Liver (tissue), 9 donors: ENCODE data around the gene MARK2. TPM values are rescaled to one million over a fixed set of nuclear protein-coding genes. Genes with fewer than 3 reads are reported as not detected.

Experiments
- DNase-seq: peaks from one replicate; pipeline ENCODE4 v3.0.0-alpha.2; 2017; ENCODE audit warnings: low spot score
- H3K27ac ChIP-seq, 2 donors: one replicate each; pipeline ENCODE4 v1.7.0; 2013; ENCODE audit warnings: inconsistent platforms in 2 of 2, low read length in 2 of 2, control low read depth in 1 of 2, low read depth in 1 of 2, mild to moderate bottlenecking in 1 of 2
- H3K27me3 ChIP-seq, 4 donors: one replicate each; pipeline versions ENCODE4 v1.6.1 to v1.7.0; 2013; ENCODE audit warnings: low read length in 3 of 4, inconsistent platforms in 1 of 4, mild to moderate bottlenecking in 1 of 4, moderate library complexity in 1 of 4; ENCODE audit not compliant: control insufficient read depth in 4 of 4, insufficient read depth in 4 of 4
- H3K36me3 ChIP-seq, 4 donors: one replicate each; pipeline versions ENCODE4 v1.6.1 to v1.7.0; 2013; ENCODE audit warnings: low read length in 3 of 4, mild to moderate bottlenecking in 3 of 4, low read depth in 1 of 4, moderate library complexity in 1 of 4; ENCODE audit not compliant: control insufficient read depth in 4 of 4, insufficient read depth in 3 of 4
- H3K4me1 ChIP-seq, 4 donors: one replicate each; pipeline versions ENCODE4 v1.6.1 to v1.7.0; 2013; ENCODE audit warnings: low read length in 3 of 4, mild to moderate bottlenecking in 3 of 4, moderate library complexity in 1 of 4; ENCODE audit not compliant: control insufficient read depth in 4 of 4, insufficient read depth in 4 of 4
- H3K4me3 ChIP-seq, 3 donors: one replicate each; pipeline versions ENCODE4 v1.6.1 to v1.7.0; 2013; ENCODE audit warnings: low read length in 3 of 3, control low read depth in 1 of 3, low read depth in 1 of 3, mild to moderate bottlenecking in 1 of 3
- H3K9ac ChIP-seq, 2 donors: one replicate each; pipeline ENCODE4 v1.7.0; 2013; ENCODE audit warnings: low read length in 2 of 2, mild to moderate bottlenecking in 2 of 2, moderate library complexity in 2 of 2, control low read depth in 1 of 2, low read depth in 1 of 2
- H3K9me3 ChIP-seq, 4 donors: one replicate each; pipeline versions ENCODE4 v1.6.1 to v1.7.0; 2013; ENCODE audit warnings: low read length in 3 of 4; ENCODE audit not compliant: control insufficient read depth in 4 of 4
- ATF3 ChIP-seq: IDR thresholded peaks from 2 replicates; pipeline ENCODE4 v1.6.1; 2016; ENCODE audit warnings: antibody characterized with exemption
- CTCF ChIP-seq: fragments of 150-350 bp; IDR thresholded peaks from 2 replicates; pipeline ENCODE4 v1.5.1; 2017; ENCODE audit warnings: improper control_type of control experiment, low read depth, low read length; ENCODE audit not compliant: missing input control
- EGR1 ChIP-seq, 2 donors: IDR thresholded peaks; 2 replicates each; pipeline ENCODE4 v1.6.1; 2016 to 2018; ENCODE audit warnings: antibody characterized with exemption in 2 of 2, low read depth in 2 of 2
- FOXA1 ChIP-seq: IDR thresholded peaks from 2 replicates; pipeline ENCODE4 v1.6.1; 2016; ENCODE audit warnings: antibody characterized with exemption
- FOXA2 ChIP-seq: IDR thresholded peaks from 2 replicates; pipeline ENCODE4 v1.6.1; 2016; ENCODE audit warnings: antibody characterized with exemption
- GABPA ChIP-seq, 2 donors: IDR thresholded peaks in 1 of 2; conservative IDR thresholded peaks in 1 of 2; 2 replicates each; pipeline ENCODE4 v1.6.1; 2016; ENCODE audit warnings: antibody characterized with exemption in 2 of 2, mild to moderate bottlenecking in 1 of 2, moderate library complexity in 1 of 2
- HNF4A ChIP-seq, 2 donors: conservative IDR thresholded peaks; 2 replicates each; pipeline ENCODE4 v1.6.1; 2016; ENCODE audit warnings: antibody characterized with exemption in 2 of 2, mild to moderate bottlenecking in 2 of 2
- HNF4G ChIP-seq: IDR thresholded peaks from 2 replicates; pipeline ENCODE4 v1.6.1; 2016; ENCODE audit warnings: antibody characterized with exemption
- JUND ChIP-seq, 2 donors: IDR thresholded peaks; 2 replicates each; pipeline ENCODE4 v1.6.1; 2016; ENCODE audit warnings: antibody characterized with exemption in 2 of 2
- MAX ChIP-seq: IDR thresholded peaks from 2 replicates; pipeline ENCODE4 v1.6.1; 2016; ENCODE audit warnings: antibody characterized with exemption
- NR2F2 ChIP-seq: IDR thresholded peaks from 2 replicates; pipeline ENCODE4 v1.6.1; 2016; ENCODE audit warnings: antibody characterized with exemption
- RAD21 ChIP-seq, 2 donors: IDR thresholded peaks; 2 replicates each; pipeline ENCODE4 v1.6.1; 2016; ENCODE audit warnings: antibody characterized with exemption in 2 of 2, mild to moderate bottlenecking in 2 of 2
- RXRA ChIP-seq, 2 donors: IDR thresholded peaks; 2 replicates each; pipeline ENCODE4 v1.6.1; 2017 to 2018; ENCODE audit warnings: antibody characterized with exemption in 2 of 2, mild to moderate bottlenecking in 1 of 2
- SP1 ChIP-seq: IDR thresholded peaks from 2 replicates; pipeline ENCODE4 v1.6.1; 2018; ENCODE audit warnings: antibody characterized with exemption, mild to moderate bottlenecking
- TAF1 ChIP-seq: conservative IDR thresholded peaks from 2 replicates; pipeline ENCODE4 v1.6.1; 2016; ENCODE audit warnings: antibody characterized with exemption, mild to moderate bottlenecking
- YY1 ChIP-seq: IDR thresholded peaks from 2 replicates; pipeline ENCODE4 v1.6.1; 2016; ENCODE audit warnings: antibody characterized with exemption, mild to moderate bottlenecking
- ZBTB33 ChIP-seq: IDR thresholded peaks from 2 replicates; pipeline ENCODE4 v1.6.1; 2016; ENCODE audit warnings: antibody characterized with exemption
- WGBS: extraction: QIAGEN DNeasy Blood & Tissue Kit; methylation state at CpG from one replicate; pipeline ENCODE4 v1.1.7; 2013; 5-methylcytosine and 5-hydroxymethylcytosine counted together
- polyA plus RNA-seq, 2 donors: library from polyadenylated mRNA; stranded (reverse) in 1 of 2; unstranded in 1 of 2; fragments of 200-250 nt in 1 of 2; fragments of >200 nt in 1 of 2; fragmentation: Nextera tagmentation in 1 of 2; extraction: Ambion mirVana in 1 of 2; gene quantifications; one replicate each; pipeline versions ENCODE4 v1.2.1 to v1.2.3, GENCODE V29; 2013 to 2015
- total RNA-seq, 2 donors: library from RNA; depleted of rRNA; stranded (reverse); fragments of >200 nt; gene quantifications; one replicate each; pipeline ENCODE4 v1.2.3, GENCODE V29; 2014
- TF ChIP-seq, protein P1 (sequence below): IDR thresholded peaks from 2 replicates; pipeline ENCODE4 v1.6.1; 2016; ENCODE audit warnings: antibody characterized with exemption, mild to moderate bottlenecking
- donor health status: healthy.
- donor health status: healthy.
- donor health status: healthy.
- donor health status: healthy.
- donor health status: healthy.

The MARK2 gene
- total RNA-seq (10 to 100 TPM in 1 of 2 donors, 1 to 10 TPM in 1; 9.5 to 11.6 TPM), polyA plus RNA-seq (1 to 10 TPM; 3.4 to 6.6 TPM)

GRCh38 chr11:63838678-63839507, at the start of gene MARK2:
Gene MARK2 (plus strand): TSS chr11:63839110. CDS start chr11:63839507, 397 bp downstream.
- Histone ChIP-seq H3K4me3 (peak within 1 kb of the TSS; percentile 90 to 94 (median 93)), H3K4me1 (peaks cover 6 to 46% (median 40%) of the 10 kb centered on the region in 4 donors), H3K27ac (peak within 1 kb of the TSS; percentile 79 to 85), H3K9me3 (no peaks in the 10 kb centered on the region), H3K27me3 (no peaks in the 10 kb centered on the region), H3K36me3 (no peaks in the 10 kb centered on the region), H3K9ac (peak within 1 kb of the TSS; percentile 84 to 90)
- TF ChIP-seq RXRA (IDR thresholded peaks at IDR 0.05) (no peak), MAX (peak; percentile 96), HNF4G (peak; percentile 97), EGR1 (IDR thresholded peaks at IDR 0.05; ENCODE audit: low read depth in 2 of 2) (peak; percentile 67 to 88), YY1 (peak; percentile 95), SP1 (peak; percentile 55), NR2F2 (no peak), TAF1 (no peak), ATF3 (no peak), RAD21 (IDR thresholded peaks at IDR 0.05) (no peak), GABPA (IDR thresholded peaks at IDR 0.05 in 1 of 2, conservative IDR thresholded peaks at IDR 0.05 in 1 of 2) (peak; percentile 51 to 87), ZBTB33 (peak; percentile 95), CTCF (no peak), FOXA1 (peak; percentile 57), JUND (IDR thresholded peaks at IDR 0.05) (peak in 1 of 2 donors; percentile 24), HNF4A (conservative IDR thresholded peaks at IDR 0.05) (peak; percentile 5 to 15), FOXA2 (no peak)
- TF ChIP-seq, protein P1, sequence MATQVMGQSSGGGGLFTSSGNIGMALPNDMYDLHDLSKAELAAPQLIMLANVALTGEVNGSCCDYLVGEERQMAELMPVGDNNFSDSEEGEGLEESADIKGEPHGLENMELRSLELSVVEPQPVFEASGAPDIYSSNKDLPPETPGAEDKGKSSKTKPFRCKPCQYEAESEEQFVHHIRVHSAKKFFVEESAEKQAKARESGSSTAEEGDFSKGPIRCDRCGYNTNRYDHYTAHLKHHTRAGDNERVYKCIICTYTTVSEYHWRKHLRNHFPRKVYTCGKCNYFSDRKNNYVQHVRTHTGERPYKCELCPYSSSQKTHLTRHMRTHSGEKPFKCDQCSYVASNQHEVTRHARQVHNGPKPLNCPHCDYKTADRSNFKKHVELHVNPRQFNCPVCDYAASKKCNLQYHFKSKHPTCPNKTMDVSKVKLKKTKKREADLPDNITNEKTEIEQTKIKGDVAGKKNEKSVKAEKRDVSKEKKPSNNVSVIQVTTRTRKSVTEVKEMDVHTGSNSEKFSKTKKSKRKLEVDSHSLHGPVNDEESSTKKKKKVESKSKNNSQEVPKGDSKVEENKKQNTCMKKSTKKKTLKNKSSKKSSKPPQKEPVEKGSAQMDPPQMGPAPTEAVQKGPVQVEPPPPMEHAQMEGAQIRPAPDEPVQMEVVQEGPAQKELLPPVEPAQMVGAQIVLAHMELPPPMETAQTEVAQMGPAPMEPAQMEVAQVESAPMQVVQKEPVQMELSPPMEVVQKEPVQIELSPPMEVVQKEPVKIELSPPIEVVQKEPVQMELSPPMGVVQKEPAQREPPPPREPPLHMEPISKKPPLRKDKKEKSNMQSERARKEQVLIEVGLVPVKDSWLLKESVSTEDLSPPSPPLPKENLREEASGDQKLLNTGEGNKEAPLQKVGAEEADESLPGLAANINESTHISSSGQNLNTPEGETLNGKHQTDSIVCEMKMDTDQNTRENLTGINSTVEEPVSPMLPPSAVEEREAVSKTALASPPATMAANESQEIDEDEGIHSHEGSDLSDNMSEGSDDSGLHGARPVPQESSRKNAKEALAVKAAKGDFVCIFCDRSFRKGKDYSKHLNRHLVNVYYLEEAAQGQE, result no peak
- DNase-seq, result peak; percentile 99
- under 1% methylated on average over 100 of the region's 100 CpGs for WGBS
